Measurements from ENCODE around the gene COG5.

GRCh38 chr7:107610323-107610722, 46.6 kb upstream of the COG5 start:
- TF ChIP-seq POLR2A (IDR thresholded peaks at IDR 0.05) (no peak), CTCF (IDR thresholded peaks at IDR 0.05 in 4 of 5, conservative IDR thresholded peaks at IDR 0.05 in 1 of 5) (no peak)
